ENCODE results near the gene AKAP13. TPM values are rescaled to one million over a fixed set of nuclear protein-coding genes. Genes with fewer than 3 reads are reported as not detected.

Gene AKAP13
- total RNA-seq, 1 experiment from 2014 or later: 47.3 TPM

GRCh38 chr15:85704066-85704465, 323.7 kb downstream of the AKAP13 start:
- H3K27me3 ChIP-seq (ENCODE audit: insufficient read depth, low read length): no peaks in the 10 kb centered on the region
- H3K14ac ChIP-seq (ENCODE audit: insufficient read depth, low read length): no peak overlapping the region
- no peaks in the 10 kb centered on the region for H3K9me3 ChIP-seq (ENCODE audit: control insufficient read depth, low read depth, low read length)
- H3K36me3 Mint-ChIP-seq (ENCODE audit: insufficient read depth in 1 of 3, low read depth in 3 of 3): peaks cover 0 to 3% (median 0%) of the 10 kb centered on the region in 3 experiments; a peak in 1 of 7 replicates
- no peak overlapping the region for H3K9ac ChIP-seq (ENCODE audit: extremely low read depth, insufficient read length, low read length)
- peaks cover 18 to 21% of the 10 kb centered on the region in 2 experiments for H3K4me1 Mint-ChIP-seq
- no peak overlapping the region for H2BK20ac ChIP-seq (ENCODE audit: low read depth, low read length, poor library complexity, severe bottlenecking)
- H2BK120ac ChIP-seq (ENCODE audit: low read depth, low read length, poor library complexity, severe bottlenecking): no peak overlapping the region
- H3K23ac ChIP-seq (ENCODE audit: insufficient read length, low read depth, low read length): no peak overlapping the region
- no CpG with 5 or more reads among the region's 4 CpGs for WGBS (ENCODE audit: extremely low coverage, insufficient read length, low lambda C conversion rate)
- no peak overlapping the region for H2AFZ ChIP-seq (ENCODE audit: low read length)
- no peak overlapping the region for H2BK15ac ChIP-seq (ENCODE audit: low read depth, low read length)
- no peaks in the 10 kb centered on the region for H3K27me3 Mint-ChIP-seq (ENCODE audit: low read depth)
- no peaks in the 10 kb centered on the region for H3K23me2 ChIP-seq (ENCODE audit: insufficient read length, low read depth, low read length, poor library complexity, severe bottlenecking)
- H3K4me2 ChIP-seq (ENCODE audit: insufficient read depth, insufficient read length, low read length): no peak overlapping the region
- H2BK5ac ChIP-seq (ENCODE audit: insufficient read length, low read length): no peak overlapping the region
- DNase-seq: no peak
- H3K79me1 ChIP-seq (ENCODE audit: insufficient read depth, low read depth, low read length, poor library complexity, severe bottlenecking): no peaks in the 10 kb centered on the region
- no peak overlapping the region for H3K27ac ChIP-seq (ENCODE audit: insufficient read length, low read depth, low read length)
- H4K5ac ChIP-seq (ENCODE audit: insufficient read length, low read depth, low read length): no peak overlapping the region
- H4K20me1 ChIP-seq (ENCODE audit: control insufficient read depth, insufficient read depth, insufficient read length): no peaks in the 10 kb centered on the region
- H4K8ac ChIP-seq (replicated peaks; ENCODE audit: insufficient read length, low read depth, low read length): no peak overlapping the region
- no peak overlapping the region for H2BK12ac ChIP-seq (ENCODE audit: insufficient read length, low read depth, low read length)
- H3T11ph ChIP-seq (ENCODE audit: low read length): no peak overlapping the region
- no peak overlapping the region for H3K18ac ChIP-seq (ENCODE audit: insufficient read length, low read depth, low read length)
- no peaks in the 10 kb centered on the region for H3K79me2 ChIP-seq (ENCODE audit: insufficient read depth, low read length)
- H3K56ac ChIP-seq (ENCODE audit: insufficient read length, low read depth, low read length): no peak overlapping the region
- TF ChIP-seq CTCF (conservative IDR thresholded peaks at IDR 0.05): no peak
- no peak overlapping the region for H3K4ac ChIP-seq (ENCODE audit: low read depth, low read length)
- no peak overlapping the region for H3K4me3 Mint-ChIP-seq
- H3K9me3 Mint-ChIP-seq: no peaks in the 10 kb centered on the region
- H3K27ac Mint-ChIP-seq: no peak overlapping the region
- peaks cover 3% of the 10 kb centered on the region; the same call in 1 of the 2 replicates for H3K4me1 ChIP-seq (ENCODE audit: insufficient read depth, low read length)
- H4K91ac ChIP-seq (ENCODE audit: insufficient read length, low read depth, low read length): no peak overlapping the region
- no peak overlapping the region for H2AK5ac ChIP-seq (ENCODE audit: insufficient read length, low read length)
